NCI-H2171 treated with DMSO at 0.1 percent for 48 hours (cell line): ENCODE results near the gene BET1.

ENCODE experiments used
- DNase-seq: peaks from one replicate; lab custom pipeline; 2025; lab: John Stamatoyannopoulos, UW

Gene BET1

GRCh38 chr7:94011714-94012353, 7.7 kb upstream of the BET1 start:
- no peak for DNase-seq

DNA sequence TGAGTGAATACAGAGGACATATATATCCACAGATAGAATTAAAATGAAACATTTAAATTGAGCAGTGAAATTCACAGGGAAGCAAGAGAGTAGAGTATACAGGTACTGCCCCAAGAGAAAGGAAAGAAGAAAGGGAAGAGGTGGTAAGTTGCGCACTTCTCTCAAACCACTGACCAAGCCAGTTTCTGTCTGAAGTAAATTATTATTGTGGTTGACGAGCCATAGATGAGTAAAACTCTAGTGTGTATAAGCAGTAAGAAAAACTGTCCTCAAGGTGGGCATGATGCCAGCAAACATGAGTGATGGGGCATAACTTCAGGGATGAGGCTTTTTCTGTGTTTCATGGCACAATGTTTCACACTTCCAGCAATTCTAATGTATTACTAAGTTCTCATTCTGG, 4.4 kb upstream of the BET1 start:
- DNase-seq: no peak

GRCh38 chr7:94005753-94006152, 1.6 kb upstream of the BET1 start:
- DNase-seq: no peak

- DNase-seq: no peak
These were observed 620 bp downstream of the BET1 start for GRCh38 chr7:94003446-94004023.

DNA sequence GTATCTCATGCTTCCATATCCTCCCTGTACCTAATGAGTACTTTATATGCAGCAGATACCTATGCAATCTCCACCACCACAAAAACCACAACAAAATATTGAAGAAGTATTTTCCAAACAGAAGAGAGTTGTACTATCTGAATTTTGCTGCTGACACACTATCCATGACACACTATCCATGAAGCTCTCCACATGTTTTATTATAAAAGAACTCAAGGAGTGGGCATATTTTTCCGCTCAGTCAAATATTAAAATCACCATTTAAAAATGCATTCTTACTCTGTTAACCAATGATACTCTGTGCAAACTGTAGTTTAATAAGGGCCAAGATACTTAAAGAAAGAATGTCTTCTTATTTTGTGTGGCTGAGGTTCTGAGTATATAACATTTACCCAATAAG, 2.8 kb downstream of the BET1 start:
- DNase-seq: no peak

GRCh38 chr7:93997868-93998267, 6.3 kb downstream of the BET1 start:
- DNase-seq: no peak

GRCh38 chr7:93992421-93993110, 11.6 kb downstream of the BET1 start:
- DNase-seq: no peak

GRCh38 chr7:93987297-93987696, 16.9 kb downstream of the BET1 start:
- DNase-seq: no peak

- no peak for DNase-seq
These were observed 19.1 kb downstream of the BET1 start for GRCh38 chr7:93985101-93985500.

DNA sequence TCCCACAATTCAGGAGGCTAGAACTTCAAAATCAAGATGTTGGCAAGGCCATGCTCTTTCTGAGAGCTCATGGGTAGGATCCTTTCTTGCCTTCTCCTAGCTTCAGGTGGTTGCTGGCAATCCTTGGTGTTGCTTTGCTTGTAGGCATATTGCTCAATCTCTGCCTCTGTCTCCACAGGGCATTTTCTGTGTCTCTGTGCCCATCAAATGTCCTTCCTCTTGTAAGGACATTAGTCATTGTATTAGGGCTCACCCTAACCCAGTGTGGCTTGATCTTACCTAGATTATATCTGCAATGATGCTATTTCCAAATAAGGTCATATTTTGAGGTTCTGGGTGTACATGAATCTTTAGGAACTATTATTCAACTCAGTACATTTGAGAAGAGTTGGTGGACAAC, 20.1 kb downstream of the BET1 start:
- no peak for DNase-seq

GRCh38 chr7:93981480-93981874, 22.7 kb downstream of the BET1 start:
- DNase-seq: no peak

DNA sequence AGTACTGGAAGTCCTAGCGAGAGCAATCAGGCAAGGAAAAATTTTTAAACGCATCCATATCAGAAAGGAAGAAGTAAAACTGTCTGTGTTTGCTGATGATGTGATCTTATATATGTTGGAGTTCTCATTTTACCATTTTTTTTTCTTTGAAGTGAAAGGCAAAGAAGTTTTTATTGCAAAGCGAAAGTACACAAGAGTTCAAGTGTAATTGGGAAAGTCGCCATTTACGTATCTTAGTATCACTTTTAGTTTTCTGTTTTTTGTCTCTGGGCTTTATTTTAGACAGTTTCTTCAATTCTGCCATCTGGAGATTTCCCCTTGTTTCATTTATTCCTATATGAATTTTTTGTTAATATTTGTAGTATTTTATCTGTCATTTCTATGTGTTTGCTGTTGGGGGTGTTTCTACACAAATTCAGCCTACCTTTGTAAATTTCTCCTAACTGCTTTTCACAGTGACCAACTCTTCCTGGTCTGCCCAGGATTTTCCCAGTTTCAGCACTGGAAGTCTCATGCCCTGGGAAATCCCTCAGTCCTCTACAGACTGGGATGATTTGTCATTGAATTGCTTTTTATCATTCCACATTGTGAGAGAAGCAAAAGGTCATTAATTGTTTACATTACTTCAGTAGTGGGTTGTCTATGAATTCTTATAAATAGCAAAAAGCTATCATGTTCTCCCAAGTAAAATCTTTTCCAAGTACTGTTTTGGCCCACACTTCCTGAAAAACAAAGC, 23.2 kb downstream of the BET1 start:
- DNase-seq: no peak

DNA sequence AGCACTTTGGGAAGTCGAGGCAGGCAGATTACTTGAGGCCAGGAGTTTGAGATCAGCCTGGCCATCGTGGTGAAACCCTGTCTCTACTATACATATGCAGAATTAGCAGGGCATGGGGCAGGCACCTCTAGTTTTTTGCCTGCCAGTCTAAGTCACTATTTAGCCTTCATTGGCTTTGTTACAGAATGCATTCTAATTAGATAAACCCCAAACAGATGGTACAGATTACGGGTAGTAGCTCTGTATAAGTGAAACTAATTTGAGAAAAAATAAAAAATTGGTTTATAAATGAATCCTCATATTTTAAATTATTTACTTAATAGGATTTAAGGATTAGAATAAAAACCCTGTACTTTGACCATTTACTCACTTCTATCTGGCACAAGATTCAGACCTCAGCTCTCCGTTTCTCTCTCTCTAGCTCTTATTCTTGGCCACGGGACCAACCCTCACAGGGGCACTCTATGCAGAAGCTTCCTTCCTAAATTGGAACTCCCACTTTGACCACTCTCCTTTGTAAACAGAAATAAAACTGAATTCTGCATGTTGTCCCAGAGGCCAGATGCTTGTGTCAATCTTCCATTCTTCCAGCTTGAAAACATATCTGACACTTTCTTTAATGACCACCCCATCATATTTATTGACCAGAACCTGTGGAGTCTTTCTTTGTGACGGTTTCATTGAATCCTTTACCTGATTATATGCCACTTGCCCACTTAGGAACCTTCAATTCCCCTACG, 26.8 kb downstream of the BET1 start:
- DNase-seq: no peak

GRCh38 chr7:93973134-93973533, 31.0 kb downstream of the BET1 start:
- no peak for DNase-seq

DNA sequence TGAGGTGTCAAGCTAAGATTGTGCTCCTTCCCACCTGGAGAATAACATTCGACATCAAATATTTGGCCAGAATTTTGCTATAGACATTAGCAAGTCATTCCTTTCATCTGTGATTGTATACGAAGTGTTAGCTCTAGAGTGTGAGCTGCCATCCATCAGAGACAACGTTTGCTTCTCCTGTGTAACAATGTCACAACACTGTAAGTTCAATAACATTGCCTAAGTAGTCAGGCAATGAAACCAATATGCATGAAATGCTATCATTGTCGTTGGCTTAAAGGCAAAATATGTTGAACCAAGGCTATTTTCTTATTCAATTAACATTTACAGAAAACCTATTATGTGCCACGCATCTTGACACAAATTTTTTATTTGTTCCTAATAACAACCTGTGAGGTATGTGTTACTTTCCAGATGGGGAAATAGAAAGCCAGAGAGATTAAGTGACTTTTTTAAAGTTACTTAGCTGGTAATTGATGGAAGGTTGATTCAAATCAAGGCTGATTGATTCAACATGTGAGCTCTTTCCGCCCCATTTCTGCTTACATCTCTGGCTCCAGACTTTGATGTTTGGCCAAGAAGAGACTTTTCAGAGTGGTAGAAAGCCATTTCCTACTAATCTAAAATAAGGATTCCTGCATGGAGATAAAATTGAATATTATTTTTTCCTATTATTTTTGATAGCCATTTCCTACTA, 32.0 kb downstream of the BET1 start:
- no peak for DNase-seq

DNA sequence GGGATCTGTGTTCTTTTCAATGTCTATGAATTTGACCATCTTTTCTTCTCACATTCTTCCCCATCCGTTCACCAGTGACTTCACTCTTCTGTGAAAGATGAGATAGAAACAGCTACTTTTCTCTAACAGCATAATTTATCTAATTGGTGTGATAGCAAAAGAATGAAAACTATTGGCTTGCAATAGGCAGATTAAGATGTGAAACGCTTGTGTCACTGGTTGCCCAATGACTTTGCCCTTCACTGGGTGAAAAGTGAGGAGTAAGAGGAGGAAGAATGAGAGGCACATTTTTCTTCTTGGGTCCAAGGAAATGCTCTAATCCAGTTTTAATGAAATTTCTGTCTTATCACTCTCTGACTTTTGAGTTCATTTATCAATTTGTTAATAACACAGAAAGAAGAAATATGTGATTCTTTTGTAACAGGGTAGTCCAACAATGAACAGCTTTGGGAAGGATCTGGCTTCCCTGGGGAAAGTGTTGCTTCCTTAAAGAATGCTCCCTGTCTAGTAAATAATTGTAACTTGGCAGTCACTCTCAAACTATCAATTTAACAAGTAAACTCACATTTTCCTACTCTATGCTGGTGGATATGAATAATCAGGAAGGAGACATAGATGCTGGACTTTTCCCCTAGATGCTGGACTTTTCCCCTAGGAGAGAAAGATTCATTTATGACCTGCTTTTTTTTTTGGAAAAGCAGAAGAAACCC, 35.1 kb downstream of the BET1 start:
- no peak for DNase-seq

GRCh38 chr7:93964813-93965212, 39.3 kb downstream of the BET1 start:
- DNase-seq: no peak

- no peak for DNase-seq
These were observed 39.9 kb downstream of the BET1 start for GRCh38 chr7:93964262-93964661.

DNA sequence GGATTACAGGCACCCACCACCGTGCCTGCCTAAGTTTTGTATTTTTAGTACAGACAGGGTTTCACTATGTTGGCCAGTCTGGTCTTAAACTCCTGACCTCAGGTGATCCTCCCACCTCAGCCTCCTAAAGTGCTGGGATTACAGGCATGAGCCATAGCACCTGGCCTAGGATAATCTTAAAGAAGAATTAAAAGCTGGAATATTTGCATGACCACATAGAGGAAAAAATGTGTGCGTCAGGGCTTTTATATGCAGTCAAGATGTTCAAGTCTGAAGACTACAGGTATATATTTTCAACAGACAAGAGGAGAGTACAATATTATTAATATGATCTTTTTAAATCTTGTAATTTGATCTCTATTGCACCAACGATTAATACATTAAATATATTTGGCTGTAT, 43.2 kb downstream of the BET1 start:
- no peak for DNase-seq

DNA sequence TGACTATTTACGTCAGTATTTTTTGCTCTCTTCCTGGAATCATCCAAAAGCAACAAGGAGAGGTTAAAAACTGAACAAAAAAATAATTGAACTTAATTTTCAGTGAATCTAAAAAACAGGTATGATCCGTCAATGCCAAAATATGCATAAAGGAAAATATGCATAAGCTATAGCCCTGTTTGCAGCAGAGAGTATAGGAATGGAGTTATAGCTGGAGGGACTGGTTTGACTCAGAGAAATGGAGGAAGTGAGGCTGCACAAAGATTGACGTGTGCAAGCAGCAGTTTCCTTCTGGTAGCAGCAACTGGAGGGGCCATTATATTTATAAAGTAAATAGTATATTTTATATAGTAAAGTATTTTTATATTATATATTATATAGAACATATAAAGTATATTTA, 45.5 kb downstream of the BET1 start:
- DNase-seq: no peak

GRCh38 chr7:93958216-93958615, 45.9 kb downstream of the BET1 start:
- DNase-seq: no peak
